GM18858 (cell line): Measurements from ENCODE around the gene CKAP5.

ENCODE experiments used
- ATAC-seq: cut with Tn5 transposase; IDR thresholded peaks from one replicate; pipeline ENCODE4 v1.9.1; 2021; ENCODE audit not compliant: unreplicated experiment

The CKAP5 gene

GRCh38 chr11:46845740-46846509 lies at the start of gene CKAP5:
Gene CKAP5 (minus strand): TSS chr11:46846280. CDS start chr11:46821231, 25,049 bp downstream.
- peak; percentile 84 for ATAC-seq

GRCh38 chr11:46895821-46896220 lies 49.7 kb upstream of the CKAP5 start:
- ATAC-seq, result no peak

DNA sequence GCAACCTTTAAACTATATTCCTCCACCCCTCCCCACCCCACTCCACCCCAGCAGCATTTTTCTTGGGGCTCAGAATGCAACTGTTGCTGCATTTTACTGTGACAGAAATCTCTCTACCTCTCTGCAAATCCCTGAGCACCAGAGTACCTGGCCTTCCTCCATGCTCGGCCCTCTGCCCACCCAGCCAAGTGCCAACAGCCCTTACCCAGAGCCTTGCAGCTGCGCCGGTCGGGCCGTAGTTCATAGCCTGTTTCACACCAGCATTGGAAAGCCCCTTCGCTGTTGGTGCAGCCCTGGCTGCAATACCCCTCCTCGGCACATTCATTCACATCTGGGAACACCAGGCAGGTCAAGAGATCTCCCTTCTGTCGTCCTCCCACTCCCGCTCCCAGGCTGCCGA lies 48.9 kb upstream of the CKAP5 start:
- no peak for ATAC-seq

DNA sequence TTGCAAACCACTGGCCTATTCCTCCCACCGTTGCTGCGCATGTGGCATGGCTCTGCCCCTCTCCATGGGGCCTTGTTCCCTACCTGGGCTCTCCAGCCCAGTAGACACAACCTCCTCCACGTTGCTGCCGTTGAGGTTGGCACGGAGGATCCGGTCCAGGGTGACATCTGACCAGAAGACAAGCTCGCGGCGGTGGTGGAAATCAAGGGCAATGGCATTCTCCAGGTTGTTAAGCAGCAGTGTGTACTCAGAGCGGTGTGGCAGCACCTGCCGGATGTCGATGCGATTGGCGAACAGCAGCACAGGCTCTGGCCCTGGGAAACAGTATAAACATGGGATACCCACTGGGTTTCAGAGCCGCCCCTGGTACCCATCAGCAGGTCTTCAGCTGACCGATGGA lies 48.4 kb upstream of the CKAP5 start:
- no peak for ATAC-seq

- no peak for ATAC-seq
Observed at GRCh38 chr11:46892838-46893237, 46.8 kb upstream of the CKAP5 start.

DNA sequence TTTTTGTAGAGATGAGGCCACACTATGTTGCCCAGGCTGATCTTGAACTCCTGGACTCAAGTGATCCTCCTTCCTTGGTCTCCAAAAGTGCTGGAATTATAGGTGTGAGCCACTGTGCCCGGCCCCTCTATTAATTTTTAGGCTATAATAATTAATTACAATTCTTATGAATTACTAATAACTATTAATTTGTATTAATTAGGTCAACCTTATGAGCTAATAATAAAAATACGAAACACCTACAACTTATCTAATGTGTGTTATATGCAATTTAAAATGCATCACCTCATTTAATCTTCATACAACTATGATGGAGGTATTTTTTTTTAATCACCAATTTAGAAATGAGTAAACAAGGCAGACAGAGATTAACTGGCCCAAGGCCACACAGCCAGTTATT lies 46.0 kb upstream of the CKAP5 start:
- no peak for ATAC-seq

DNA sequence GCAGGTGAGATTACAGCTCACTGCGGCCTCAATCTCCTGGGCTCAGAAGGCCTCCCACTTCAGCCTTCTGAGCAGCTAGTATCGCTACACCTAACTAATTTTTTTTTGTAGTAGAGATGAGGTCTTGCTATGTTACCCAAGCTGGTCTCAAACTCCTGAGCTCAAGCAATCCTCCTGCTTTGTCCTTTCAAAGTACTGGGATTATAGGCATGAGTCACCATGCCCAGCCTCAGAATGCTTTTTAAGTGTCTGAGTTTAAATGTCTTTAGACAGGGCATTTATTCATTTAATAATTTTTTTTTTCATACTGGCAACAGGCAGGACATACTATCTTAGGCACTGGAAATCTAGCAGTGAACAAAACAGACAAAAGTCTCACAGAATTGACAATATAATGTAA lies 44.6 kb upstream of the CKAP5 start:
- ATAC-seq, result no peak

DNA sequence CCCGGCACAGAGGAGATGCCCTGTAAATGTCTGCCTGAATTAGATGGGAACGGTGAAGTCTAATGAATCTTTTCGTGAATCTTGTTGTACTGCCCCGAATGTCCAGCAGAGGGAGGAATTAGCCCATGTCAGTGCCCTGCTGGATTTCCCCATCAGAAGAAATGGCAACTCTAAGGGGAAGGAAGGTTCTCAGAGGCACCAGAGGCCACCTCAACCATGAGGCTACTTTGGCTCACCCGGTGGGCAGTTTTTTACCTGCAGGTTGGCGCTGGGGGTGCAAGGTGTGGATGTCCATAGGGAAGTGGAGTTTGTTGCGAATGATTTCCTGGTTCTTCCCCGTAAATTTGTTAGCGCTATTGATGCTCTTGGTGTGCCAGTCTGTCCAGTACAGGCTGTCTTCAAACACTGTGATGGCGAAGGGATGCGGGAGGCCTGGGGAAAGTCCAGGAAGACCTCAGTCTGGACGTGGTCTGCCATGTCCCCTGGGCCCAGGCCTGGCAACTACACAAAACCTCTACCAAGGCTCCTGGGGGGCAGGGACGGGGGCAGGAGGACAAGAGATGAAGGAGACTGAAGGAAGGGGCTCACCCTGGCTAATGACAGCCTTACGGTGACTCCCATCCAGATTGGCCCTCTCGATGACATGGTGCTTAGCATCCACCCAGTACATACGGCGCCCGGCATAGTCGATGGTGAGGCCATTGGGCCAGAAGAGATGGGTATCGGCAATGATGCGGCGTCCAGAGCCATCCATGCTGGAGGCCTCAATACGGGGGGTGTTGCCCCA lies 43.8 kb upstream of the CKAP5 start:
- no peak for ATAC-seq

- ATAC-seq, result no peak
Observed at GRCh38 chr11:46889251-46889650, 43.2 kb upstream of the CKAP5 start.

GRCh38 chr11:46888636-46889035 lies 42.6 kb upstream of the CKAP5 start:
- ATAC-seq, result no peak

DNA sequence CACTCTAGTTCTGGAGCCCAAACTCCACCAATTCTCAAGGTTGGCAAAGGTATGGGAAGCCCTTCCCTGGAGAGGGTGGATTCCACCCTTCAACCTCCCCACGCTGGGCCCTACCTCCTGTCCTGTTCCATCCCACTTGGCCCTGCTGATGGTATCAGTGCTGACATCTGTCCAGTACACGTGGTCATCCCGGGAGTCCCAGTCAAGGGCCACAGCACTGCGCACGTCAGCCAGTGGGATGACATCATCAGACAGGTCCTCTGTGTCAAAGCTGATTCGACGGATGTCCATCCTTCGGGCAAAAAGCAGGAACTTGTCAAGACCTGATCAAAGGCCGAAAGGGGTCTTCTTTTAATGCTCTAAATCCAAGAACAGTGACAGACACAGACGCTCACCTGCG lies 40.1 kb upstream of the CKAP5 start:
- no peak for ATAC-seq

- no peak for ATAC-seq
Observed at GRCh38 chr11:46879056-46879585, 33.0 kb upstream of the CKAP5 start.

- ATAC-seq, result no peak
Observed at GRCh38 chr11:46877580-46877979, 31.5 kb upstream of the CKAP5 start.

DNA sequence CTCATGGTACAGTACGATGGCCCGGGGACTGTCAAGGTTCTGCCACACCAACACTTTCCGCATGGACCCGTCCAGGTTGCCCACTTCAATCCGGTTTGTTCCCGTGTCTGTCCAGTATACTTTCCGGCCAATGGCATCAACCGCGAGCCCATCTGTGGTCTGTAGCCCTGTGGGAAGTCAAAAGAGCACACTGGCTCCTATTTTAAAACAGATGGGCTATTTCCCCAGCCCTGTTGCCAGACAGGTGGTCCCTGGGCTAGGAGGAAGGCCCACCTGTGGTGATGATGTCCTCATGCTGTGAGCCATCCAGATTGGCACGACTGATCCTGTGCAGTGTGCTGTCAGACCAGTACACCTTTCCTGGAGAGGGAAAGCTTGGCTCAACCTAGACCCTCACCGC lies 30.4 kb upstream of the CKAP5 start:
- no peak for ATAC-seq

DNA sequence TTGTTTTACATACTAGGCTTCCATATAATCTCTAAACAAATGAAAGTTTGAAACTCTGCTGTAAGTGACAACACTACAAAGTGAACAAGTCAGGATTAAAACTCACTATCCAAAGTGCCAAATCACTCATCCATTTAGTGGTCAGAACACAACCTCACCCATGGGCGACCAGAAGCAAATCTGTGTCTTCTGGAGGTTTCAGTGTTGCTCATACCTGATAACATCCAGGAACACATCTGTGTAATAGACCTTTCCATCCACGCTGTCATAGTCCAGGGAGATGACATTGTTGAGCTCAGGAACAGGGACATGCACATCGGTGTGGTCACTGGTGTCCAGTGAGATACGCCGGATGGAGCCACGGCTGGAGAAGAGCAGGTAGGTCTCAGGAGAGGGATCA lies 28.5 kb upstream of the CKAP5 start:
- ATAC-seq, result no peak

DNA sequence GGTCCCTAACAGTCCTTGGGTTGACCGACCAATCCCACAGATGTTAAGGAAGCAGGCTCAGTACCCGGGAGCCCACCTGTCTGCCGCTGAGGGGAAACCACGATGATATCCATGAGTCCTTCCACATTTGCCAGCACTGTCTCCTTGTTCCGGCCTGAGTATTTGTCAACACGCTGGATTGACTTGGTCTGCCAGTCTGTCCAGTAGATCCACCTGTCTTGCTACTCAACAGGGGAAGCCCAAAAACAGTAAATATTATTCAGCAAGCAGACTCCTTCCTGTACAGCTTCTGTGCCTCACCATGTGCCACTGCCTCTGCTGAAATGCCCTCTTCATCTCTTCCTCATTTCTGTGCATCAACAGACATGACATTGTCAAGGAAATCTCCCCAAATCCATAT lies 22.8 kb upstream of the CKAP5 start:
- no peak for ATAC-seq

DNA sequence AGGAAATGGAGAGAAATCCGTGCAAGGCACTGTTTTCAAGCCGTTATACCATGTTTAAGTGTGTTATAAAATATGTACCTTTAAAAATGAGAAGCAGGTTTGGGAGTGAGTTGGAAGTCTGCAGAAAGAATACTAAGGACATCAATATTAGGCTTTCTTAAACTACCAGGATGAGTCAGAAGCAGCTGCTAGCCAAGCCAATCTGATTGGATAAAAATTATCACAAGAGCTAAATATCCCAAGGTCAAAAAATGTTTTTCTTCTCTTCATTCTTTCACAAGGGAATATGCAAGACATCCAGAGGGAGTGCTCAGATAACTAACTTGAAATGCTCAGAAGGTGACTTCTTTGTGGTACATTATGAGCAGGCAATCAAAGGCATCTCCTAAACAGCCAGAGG lies 19.3 kb upstream of the CKAP5 start:
- ATAC-seq, result no peak

GRCh38 chr11:46860218-46860617 lies 14.1 kb upstream of the CKAP5 start:
- ATAC-seq, result no peak

DNA sequence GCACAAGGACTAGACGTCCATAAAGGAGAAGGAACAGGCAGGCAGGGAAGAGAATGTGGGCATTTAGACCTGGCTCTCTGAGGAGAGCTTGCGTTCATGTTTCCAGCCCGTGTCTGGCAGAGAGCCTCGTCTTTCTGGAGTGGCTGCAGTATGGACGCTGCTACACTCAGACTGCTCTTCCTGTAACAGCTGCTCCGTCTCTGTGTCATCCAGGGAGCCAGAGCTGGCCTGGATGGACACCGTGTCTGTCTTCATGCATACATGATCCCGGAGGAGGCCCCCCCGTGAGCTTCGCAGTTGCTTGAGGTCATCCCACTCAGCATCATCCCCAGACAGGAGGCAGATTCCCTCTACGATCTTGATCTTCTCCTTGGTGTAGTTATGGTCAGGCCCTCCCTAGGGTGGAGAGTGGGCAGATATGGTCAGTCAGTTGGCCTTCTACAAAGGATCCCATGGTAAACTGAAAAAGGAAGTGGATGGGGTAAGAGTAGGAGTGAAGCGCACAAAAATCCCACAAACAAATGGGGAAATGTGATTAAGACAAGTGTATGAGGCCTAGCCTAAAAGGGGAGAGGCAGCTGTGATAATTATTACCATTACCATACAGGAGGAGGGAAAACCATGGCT lies 13.0 kb upstream of the CKAP5 start:
- ATAC-seq, result no peak

DNA sequence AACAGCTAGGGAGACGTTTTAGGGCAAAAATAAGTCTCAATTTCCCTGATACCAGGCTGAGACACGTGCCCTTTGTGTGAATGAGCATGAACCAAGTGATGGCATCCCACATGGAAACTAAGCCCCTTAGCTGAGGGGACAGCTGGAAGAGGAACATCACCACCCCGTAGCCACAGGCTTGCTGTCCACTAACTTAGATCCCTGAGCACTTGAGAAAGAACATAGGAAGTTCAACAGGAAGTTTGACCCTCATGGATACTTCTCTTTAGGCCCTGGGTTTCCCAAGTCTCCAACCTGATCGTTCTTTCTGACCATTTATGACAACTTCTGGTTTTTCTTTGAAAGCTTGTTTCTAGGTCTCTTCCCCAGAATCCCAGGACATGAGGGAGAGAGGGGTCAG lies 11.6 kb upstream of the CKAP5 start:
- no peak for ATAC-seq

DNA sequence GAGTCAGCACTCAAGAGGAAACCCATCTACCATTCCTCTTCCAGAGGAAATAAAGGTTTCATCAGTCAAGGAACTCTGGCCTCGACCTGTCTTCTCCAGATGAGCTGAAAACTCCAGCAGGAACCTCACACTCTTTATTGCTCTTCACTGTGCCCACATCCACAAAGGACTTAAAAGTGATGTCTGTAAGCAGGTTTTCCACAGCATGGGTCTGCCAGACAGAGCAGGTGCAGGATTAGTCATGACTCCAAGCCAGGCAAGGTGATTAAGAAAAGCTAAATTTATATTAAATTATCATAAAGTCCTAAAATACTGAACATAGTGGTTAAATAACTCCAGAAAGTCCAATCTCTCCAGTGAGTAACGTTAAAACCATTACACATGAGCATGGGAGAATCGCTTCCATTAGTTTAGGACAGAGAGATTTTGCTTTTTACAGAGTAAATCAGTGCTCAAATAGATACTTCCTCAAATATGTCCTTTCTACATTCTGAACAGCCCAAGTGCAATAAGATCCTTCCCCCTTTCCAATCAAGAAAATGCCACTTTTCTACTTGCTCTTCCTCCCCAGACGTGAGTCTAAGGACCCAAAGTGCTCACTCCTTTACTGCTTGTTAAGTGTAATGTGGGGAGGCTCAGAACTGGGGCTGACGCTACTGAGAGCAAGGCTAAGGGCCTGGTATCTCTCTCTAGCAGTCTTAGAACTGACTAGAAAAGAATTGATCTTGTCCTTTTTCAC lies 10.7 kb upstream of the CKAP5 start:
- no peak for ATAC-seq
